ENCODE results near the gene NKD1.

DNA sequence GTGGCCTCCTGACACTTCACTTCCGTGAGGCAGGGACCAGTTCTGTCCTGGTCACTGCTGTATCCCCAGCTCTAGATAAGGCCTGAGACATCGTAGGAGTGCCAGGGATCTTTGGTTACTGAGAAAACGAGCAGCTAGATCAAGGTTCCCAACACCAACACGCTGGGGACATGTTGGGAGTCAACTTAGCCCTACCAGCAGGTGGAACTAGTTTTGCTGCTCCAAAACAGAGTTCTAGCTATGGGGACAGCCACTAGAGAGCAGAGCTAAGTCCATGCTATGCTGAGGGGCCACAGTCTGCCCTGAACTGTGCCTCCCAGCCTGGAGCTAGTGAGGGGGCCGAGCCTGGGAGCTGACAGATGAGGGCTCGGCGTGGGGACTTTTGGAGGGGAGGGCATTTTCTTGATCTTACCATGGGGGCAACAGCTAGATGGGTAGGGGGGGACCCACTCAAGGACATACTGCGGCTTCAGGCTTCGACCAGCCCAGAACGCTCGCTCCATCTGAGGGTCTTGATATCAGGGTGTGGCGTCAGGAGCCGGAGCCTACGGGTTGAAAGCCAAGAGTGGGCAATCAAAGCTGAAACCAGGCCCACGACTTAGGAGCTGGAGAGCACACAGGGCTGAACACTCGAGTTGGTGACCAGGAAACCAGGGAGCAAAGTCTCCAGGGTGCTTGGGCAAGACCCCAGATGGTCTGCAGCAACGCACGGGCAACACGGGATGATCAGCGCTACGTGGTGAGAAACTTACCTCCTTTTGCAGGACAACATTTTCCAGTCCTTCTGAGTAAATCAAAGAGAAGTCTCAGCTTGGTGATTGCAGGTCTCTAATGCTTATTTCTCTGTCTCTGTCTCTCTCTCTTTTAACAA is 119.5 kb downstream of the NKD1 start:
- TF ChIP-seq, protein P1, sequence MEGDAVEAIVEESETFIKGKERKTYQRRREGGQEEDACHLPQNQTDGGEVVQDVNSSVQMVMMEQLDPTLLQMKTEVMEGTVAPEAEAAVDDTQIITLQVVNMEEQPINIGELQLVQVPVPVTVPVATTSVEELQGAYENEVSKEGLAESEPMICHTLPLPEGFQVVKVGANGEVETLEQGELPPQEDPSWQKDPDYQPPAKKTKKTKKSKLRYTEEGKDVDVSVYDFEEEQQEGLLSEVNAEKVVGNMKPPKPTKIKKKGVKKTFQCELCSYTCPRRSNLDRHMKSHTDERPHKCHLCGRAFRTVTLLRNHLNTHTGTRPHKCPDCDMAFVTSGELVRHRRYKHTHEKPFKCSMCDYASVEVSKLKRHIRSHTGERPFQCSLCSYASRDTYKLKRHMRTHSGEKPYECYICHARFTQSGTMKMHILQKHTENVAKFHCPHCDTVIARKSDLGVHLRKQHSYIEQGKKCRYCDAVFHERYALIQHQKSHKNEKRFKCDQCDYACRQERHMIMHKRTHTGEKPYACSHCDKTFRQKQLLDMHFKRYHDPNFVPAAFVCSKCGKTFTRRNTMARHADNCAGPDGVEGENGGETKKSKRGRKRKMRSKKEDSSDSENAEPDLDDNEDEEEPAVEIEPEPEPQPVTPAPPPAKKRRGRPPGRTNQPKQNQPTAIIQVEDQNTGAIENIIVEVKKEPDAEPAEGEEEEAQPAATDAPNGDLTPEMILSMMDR (IDR thresholded peaks at IDR 0.05; ENCODE audit: low read depth, low read length): peak; percentile 34
- no peak for TF ChIP-seq EZH2phosphoT487 (IDR thresholded peaks at IDR 0.05; ENCODE audit: low read depth)
